GM12801 (cell line): ENCODE data around the gene TBC1D10A.

Experiments used
- CTCF ChIP-seq: IDR thresholded peaks from one replicate; pipeline ENCODE4 v1.5.1; 2011; ENCODE audit warnings: control low read depth; ENCODE audit not compliant: insufficient read length; ENCODE audit errors: extremely low read depth

TBC1D10A gene

GRCh38 chr22:30314915-30315314 lies 11.8 kb downstream of the TBC1D10A start:
- no peak for TF ChIP-seq CTCF

- TF ChIP-seq CTCF, result no peak
Measured at GRCh38 chr22:30313527-30314363, 13.0 kb downstream of the TBC1D10A start.

- no peak for TF ChIP-seq CTCF
Measured at GRCh38 chr22:30312053-30312452, 14.7 kb downstream of the TBC1D10A start.

- no peak for TF ChIP-seq CTCF
Measured at GRCh38 chr22:30310881-30311771, 15.6 kb downstream of the TBC1D10A start.

- TF ChIP-seq CTCF, result no peak
Measured at GRCh38 chr22:30309951-30310741, 16.6 kb downstream of the TBC1D10A start.

GRCh38 chr22:30308518-30309230 lies 18.1 kb downstream of the TBC1D10A start:
- TF ChIP-seq CTCF, result no peak

GRCh38 chr22:30308093-30308492 lies 18.6 kb downstream of the TBC1D10A start:
- TF ChIP-seq CTCF, result no peak
